GM23338 (cell line): Measurements from ENCODE around the gene TMEM50A. TPM values are rescaled to one million over a fixed set of nuclear protein-coding genes. Genes with fewer than 3 reads are reported as not detected.

Experiments used
- polyA plus RNA-seq: library from polyadenylated mRNA; unstranded; fragments of >200 nt; fragmentation: Nextera tagmentation; extraction: Ambion mirVana; gene quantifications from 2 replicates; pipeline ENCODE4 v1.2.1, GENCODE V29; 2016
- total RNA-seq: library from RNA; depleted of rRNA; stranded (reverse); fragments of >200 nt; shearing (Covaris generic); gene quantifications from 2 replicates; pipeline ENCODE4 v1.2.3, GENCODE V29; 2014; rRNA removed

Gene TMEM50A
- total and polyA plus RNA-seq, 2 experiments from 2014 or later: 71.4 to 181 TPM

Other genes with a start within 250 kb of the TMEM50A start
- 22.9 and 24.6 TPM in 2 replicates for gene SYF2, start 105.8 kb upstream of the TMEM50A start, total RNA-seq
- 74.5 and 82.6 TPM in 2 replicates for gene SYF2, start 105.8 kb upstream of the TMEM50A start, polyA plus RNA-seq
- 91.4 and 107 TPM in 2 replicates for gene RSRP1, start 90.9 kb upstream of the TMEM50A start, total RNA-seq
- 77.0 and 93.7 TPM in 2 replicates for gene RSRP1, start 90.9 kb upstream of the TMEM50A start, polyA plus RNA-seq
- gene RHD, start 65.8 kb upstream of the TMEM50A start, total RNA-seq: 0.21 TPM in 1 of 2 replicates, not detected in the other
- gene RHD, start 65.8 kb upstream of the TMEM50A start, polyA plus RNA-seq: 0.26 and 0.31 TPM in 2 replicates
- 0.17 TPM in 1 of 2 replicates, not detected in the other for gene RHCE, start 82.5 kb downstream of the TMEM50A start, total RNA-seq
- gene RHCE, start 82.5 kb downstream of the TMEM50A start, polyA plus RNA-seq: 0.15 and 0.38 TPM in 2 replicates
- 8.9 and 9.8 TPM in 2 replicates for gene MACO1, start 92.6 kb downstream of the TMEM50A start, total RNA-seq
- gene MACO1, start 92.6 kb downstream of the TMEM50A start, polyA plus RNA-seq: 10.3 and 10.6 TPM in 2 replicates
- gene LDLRAP1, start 205.3 kb downstream of the TMEM50A start, total RNA-seq: 17.1 and 22.7 TPM in 2 replicates
- gene LDLRAP1, start 205.3 kb downstream of the TMEM50A start, polyA plus RNA-seq: 6.5 and 9.6 TPM in 2 replicates